AG09309 (cell line): ENCODE measurements around the gene AMZ1.

Experiments
- DNase-seq: peaks from one replicate; pipeline ENCODE4 v3.0.0-alpha.2; 2010; ENCODE audit warnings: low read depth
- H3K4me3 ChIP-seq: 2 replicates; pipeline ENCODE4 v1.5.1; 2011; ENCODE audit warnings: mild to moderate bottlenecking, low read depth, low read length, moderate library complexity; ENCODE audit not compliant: control insufficient read depth
- TF ChIP-seq, protein P1 (sequence below): IDR thresholded peaks from 2 replicates; pipeline ENCODE4 v1.5.1; 2011; ENCODE audit warnings: mild to moderate bottlenecking, low read depth, low read length, inconsistent platforms; ENCODE audit not compliant: insufficient read depth, control insufficient read depth; ENCODE audit errors: missing control alignments

The AMZ1 gene

DNA sequence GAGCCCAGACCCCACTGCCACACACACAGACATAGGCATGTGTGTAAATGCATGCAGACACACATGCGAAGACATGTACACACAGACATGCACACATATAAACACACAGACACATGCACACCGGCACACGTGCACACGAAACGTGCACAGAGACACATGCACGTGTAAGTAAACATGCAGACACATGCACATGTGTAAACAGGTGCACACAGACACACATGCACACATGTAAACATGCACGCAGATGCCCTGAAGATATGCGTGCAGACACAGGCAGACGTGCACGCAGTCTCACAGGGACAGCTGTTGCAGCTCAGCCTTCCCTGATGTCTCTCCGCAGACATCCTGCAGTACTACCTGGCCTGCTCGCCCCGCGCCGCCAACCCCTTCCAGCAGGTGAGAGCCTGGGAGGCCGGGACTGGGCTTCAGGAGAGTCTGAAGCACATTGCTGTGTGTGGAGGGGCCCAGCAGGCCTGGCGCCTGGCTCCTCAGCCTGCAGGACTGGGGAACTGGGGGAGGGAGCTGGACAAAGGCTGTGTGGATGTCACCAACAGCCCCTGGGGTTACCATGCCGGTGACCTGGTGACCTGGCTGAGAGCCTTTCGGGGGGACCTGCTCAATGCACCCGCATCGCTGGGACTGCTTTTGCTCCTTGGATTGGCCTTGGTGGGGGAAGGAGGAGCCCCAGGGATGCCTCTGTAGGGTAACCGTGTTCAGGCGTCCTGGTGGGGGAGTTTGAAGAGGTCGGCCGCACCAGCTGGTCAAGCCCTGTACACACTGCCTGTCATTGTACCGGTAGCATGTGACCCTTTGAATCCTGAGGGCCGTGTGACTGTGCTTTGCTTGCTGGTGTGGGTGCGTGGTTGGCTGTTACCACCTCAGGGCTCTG lies 35.9 kb upstream of the AMZ1 start:
- TF ChIP-seq, protein P1, sequence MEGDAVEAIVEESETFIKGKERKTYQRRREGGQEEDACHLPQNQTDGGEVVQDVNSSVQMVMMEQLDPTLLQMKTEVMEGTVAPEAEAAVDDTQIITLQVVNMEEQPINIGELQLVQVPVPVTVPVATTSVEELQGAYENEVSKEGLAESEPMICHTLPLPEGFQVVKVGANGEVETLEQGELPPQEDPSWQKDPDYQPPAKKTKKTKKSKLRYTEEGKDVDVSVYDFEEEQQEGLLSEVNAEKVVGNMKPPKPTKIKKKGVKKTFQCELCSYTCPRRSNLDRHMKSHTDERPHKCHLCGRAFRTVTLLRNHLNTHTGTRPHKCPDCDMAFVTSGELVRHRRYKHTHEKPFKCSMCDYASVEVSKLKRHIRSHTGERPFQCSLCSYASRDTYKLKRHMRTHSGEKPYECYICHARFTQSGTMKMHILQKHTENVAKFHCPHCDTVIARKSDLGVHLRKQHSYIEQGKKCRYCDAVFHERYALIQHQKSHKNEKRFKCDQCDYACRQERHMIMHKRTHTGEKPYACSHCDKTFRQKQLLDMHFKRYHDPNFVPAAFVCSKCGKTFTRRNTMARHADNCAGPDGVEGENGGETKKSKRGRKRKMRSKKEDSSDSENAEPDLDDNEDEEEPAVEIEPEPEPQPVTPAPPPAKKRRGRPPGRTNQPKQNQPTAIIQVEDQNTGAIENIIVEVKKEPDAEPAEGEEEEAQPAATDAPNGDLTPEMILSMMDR: no peak
- H3K4me3 ChIP-seq: no peak overlapping the region
- DNase-seq: no peak

DNA sequence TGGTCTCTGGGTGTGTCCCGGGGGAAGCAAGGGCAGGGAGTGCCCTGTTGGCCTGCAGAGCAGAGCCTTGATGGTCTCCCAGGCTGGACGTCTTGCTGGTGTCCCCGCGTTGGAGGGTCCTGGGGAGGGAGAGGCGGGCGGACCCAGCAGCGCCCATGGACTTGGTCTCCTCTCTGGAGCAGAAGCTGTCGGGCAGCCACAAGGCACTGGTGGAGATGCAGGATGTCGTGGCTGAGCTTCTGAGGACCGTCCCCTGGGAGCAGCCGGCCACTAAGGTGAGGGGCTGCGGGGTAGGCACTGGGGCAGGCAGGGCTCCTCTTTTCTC lies 35.3 kb upstream of the AMZ1 start:
- no peak overlapping the region for H3K4me3 ChIP-seq
- TF ChIP-seq, protein P1: no peak
- no peak for DNase-seq

DNA sequence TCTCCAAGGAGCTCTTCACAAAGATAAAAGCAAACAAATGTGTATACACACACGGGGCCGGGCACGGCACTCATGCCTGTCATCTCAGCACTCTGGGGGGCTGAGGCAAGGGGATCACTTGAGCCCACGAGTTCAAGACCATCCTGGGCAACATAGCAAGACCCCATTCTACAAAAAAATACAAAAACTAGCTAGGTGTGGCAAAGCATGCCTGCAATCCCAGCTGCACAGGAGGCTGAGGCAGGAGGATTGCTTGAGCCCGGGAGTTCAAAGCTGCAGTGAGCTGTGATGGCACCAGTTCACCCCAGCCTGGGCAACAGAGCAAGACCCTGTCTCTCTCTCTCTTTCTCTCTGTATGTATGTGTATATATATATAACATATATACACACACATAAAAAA lies 33.9 kb upstream of the AMZ1 start:
- no peak overlapping the region for H3K4me3 ChIP-seq
- TF ChIP-seq, protein P1: no peak
- DNase-seq: no peak

DNA sequence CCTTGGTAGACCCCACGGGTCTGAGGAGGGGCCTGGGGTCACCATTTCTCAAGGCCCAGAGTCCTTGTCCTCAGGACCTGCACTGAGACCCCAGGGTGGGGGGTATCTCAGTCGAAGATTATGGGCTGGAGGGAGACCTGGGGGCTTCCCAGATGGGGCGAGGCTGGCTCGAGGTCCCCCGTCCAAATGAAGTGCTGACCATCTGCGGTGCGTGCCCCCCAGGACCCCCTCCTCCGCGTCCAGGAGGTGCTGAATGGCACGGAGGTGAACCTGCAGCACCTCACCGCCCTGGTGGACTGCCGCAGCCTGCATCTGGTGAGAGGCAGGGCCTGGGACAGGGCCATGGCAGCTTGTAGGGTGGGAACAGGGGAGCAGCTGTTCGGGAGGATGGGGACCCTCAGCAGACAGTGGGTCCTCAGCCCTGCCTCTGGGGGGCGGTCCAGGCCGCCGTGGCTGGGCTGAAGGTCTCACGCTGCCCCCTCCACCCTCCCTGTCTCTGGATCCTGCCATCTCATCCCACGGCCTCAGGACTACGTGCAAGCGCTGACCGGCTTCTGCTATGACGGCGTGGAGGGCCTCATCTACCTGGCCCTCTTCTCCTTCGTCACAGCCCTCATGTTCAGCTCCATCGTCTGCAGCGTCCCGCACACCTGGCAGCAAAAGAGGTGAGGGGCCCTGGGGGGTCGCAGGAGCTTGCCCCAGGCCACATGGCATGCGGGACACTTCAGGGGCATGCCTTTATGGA lies 32.0 kb upstream of the AMZ1 start:
- DNase-seq: no peak
- TF ChIP-seq, protein P1: no peak
- H3K4me3 ChIP-seq: no peak overlapping the region

DNA sequence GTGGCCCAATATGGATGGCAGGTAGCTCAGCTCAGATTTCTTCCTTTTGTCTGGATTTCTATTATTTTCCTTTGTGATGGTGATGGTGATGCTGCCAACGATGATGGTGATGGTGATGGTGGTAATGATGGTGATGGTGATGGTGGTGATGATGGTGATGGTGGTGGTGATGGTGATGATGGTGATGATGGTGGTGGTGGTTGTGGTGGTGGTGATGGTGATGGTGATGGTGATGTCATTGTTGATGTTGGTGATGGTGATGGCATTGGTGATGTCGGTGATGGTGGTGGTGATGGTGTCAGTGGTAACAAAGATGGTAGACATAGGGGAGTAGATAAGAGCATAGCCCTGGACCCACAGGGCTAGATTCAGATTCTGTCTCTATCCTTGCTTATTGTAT lies 30.8 kb upstream of the AMZ1 start:
- TF ChIP-seq, protein P1: no peak
- H3K4me3 ChIP-seq: no peak overlapping the region
- no peak for DNase-seq

DNA sequence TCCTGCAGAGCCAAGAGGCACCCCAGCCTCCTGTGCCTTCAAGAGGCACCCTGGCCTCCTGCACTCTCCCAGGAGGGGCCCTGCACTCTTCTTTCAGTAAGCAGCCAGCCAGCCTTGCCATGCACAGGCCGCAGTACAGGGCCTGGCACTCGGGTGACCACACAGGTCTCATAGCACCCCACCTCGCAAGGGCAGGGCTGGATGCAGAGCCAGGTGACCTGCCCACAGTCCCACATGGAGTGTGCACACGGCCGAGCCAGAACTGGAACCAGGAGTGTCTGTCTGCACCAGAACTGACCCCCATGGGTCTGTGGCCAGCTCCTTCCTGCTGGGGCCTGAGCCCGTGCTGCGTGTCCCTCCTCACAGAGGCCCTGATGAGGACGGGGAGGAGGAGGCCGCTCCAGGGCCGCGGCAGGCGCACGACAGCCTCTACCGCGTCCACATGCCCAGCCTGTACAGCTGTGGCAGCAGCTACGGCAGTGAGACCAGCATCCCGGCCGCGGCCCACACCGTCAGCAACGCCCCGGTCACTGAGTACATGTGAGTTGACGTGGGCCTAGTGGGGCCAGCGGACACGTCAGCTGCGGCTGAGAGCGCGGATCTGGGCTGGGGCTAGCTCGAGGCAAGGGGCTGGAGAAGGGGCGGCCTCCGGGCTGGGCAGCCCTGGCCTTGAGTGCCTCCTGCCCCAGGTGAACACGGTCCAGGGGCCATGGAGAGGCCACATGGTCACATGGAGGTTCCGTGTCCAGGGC lies 29.9 kb upstream of the AMZ1 start:
- no peak for DNase-seq
- no peak overlapping the region for H3K4me3 ChIP-seq
- TF ChIP-seq, protein P1: no peak
